Measurements from ENCODE around the gene ATP9B.

- TF ChIP-seq, protein P1, sequence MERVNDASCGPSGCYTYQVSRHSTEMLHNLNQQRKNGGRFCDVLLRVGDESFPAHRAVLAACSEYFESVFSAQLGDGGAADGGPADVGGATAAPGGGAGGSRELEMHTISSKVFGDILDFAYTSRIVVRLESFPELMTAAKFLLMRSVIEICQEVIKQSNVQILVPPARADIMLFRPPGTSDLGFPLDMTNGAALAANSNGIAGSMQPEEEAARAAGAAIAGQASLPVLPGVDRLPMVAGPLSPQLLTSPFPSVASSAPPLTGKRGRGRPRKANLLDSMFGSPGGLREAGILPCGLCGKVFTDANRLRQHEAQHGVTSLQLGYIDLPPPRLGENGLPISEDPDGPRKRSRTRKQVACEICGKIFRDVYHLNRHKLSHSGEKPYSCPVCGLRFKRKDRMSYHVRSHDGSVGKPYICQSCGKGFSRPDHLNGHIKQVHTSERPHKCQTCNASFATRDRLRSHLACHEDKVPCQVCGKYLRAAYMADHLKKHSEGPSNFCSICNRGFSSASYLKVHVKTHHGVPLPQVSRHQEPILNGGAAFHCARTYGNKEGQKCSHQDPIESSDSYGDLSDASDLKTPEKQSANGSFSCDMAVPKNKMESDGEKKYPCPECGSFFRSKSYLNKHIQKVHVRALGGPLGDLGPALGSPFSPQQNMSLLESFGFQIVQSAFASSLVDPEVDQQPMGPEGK (CRISPR knock-in tag; IDR thresholded peaks at IDR 0.05; ENCODE audit: borderline replicate concordance) = no peak
- no peak for TF ChIP-seq TSHZ2 (CRISPR knock-in tag; IDR thresholded peaks at IDR 0.05)
- TF ChIP-seq GLIS3 (CRISPR knock-in tag; IDR thresholded peaks at IDR 0.05) = no peak
- TF ChIP-seq OSR1 (CRISPR knock-in tag; IDR thresholded peaks at IDR 0.05) = no peak
- TF ChIP-seq ZFP3 (CRISPR knock-in tag; IDR thresholded peaks at IDR 0.05) = no peak
- no peak for TF ChIP-seq RARB (CRISPR knock-in tag; IDR thresholded peaks at IDR 0.05)
- TF ChIP-seq, protein P2, sequence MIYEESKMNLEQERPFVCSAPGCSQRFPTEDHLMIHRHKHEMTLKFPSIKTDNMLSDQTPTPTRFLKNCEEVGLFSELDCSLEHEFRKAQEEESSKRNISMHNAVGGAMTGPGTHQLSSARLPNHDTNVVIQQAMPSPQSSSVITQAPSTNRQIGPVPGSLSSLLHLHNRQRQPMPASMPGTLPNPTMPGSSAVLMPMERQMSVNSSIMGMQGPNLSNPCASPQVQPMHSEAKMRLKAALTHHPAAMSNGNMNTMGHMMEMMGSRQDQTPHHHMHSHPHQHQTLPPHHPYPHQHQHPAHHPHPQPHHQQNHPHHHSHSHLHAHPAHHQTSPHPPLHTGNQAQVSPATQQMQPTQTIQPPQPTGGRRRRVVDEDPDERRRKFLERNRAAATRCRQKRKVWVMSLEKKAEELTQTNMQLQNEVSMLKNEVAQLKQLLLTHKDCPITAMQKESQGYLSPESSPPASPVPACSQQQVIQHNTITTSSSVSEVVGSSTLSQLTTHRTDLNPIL (CRISPR knock-in tag; IDR thresholded peaks at IDR 0.05; ENCODE audit: low read depth) = no peak
- no peak for TF ChIP-seq ZNF8 (CRISPR knock-in tag; IDR thresholded peaks at IDR 0.05)
Measured at GRCh38 chr18:79413025-79413424, 343.8 kb downstream of the ATP9B start.
